ENCODE data around the gene PLEKHA8. TPM values are rescaled to one million over a fixed set of nuclear protein-coding genes. Genes with fewer than 3 reads are reported as not detected.

Gene PLEKHA8
- total and polyA plus RNA-seq, 2 of the 8 experiments (the other 6 are each of a cell fraction or from before 2014, with no cell fraction given): 10.7 to 44.0 TPM

DNA sequence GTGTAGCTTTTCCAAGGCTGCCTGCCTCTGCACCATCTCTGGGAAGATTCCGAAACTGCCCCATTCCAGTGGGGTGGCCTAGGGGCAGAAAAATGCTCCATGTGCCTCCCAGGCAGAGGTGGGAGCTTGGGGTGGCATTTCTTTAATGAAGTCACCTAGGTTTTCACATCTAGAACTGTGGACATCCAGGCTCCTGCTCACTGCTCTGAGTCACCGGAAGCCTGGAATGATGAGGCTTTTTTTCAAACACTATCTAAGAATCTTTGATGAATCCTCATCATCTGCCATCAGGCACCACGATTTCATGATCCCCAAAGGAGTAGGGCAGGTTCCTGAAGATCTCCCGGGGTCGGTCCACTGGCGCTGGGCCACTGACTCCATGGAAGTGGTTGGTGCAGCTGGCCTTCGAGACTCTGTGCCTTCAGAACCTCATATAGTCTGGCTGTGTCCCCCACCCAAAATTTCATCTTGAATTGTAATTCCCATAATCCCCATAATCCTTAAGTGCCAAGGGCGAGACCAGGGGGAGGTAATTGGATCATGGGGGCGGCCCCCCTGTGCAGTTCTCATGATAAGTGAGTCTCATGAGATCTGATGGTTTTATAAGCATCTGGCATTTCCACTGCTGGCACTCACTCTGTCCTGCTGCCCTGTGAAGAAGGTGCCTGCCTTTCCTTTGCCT lies 143.7 kb downstream of the PLEKHA8 start:
- Histone ChIP-seq H3K27ac (ENCODE audit: low read depth, low read length) (no peak overlapping the region), H2BK5ac (ENCODE audit: low read depth, low read length) (no peak overlapping the region), H4K5ac (ENCODE audit: insufficient read length, low read depth, low read length) (no peak overlapping the region), H3K9me3 (ENCODE audit: insufficient read depth in 2 of 2, low read depth in 1 of 2, low read length in 1 of 2) (no peaks in the 10 kb centered on the region), H2BK20ac (ENCODE audit: low read length) (no peak overlapping the region), H4K8ac (ENCODE audit: extremely low read depth, insufficient read depth, low read length) (no peak overlapping the region), H3K4me1 (replicated peaks in 1 of 4; ENCODE audit: control insufficient read depth in 3 of 4, insufficient read depth in 4 of 4, low read length in 3 of 4) (peaks cover 8 to 21% (median 19%) of the 10 kb centered on the region in 4 experiments), H3K79me2 (ENCODE audit: control insufficient read depth in 1 of 2, insufficient read depth in 2 of 2, low read length in 2 of 2) (no peaks in the 10 kb centered on the region), H4K20me1 (replicated peaks in 1 of 2; ENCODE audit: control insufficient read depth in 1 of 2, insufficient read depth in 2 of 2, low read length in 2 of 2) (peaks cover 0 to 2% of the 10 kb centered on the region in 2 experiments), H3K23me2 (ENCODE audit: low read depth, low read length) (no peaks in the 10 kb centered on the region; the same call in 1 of the 2 replicates), H3K56ac (replicated peaks; ENCODE audit: insufficient read length, low read depth, low read length) (no peak overlapping the region), H3K4ac (replicated peaks; ENCODE audit: insufficient read length, low read depth, low read length) (no peak overlapping the region), H3K36me3 (ENCODE audit: control insufficient read depth in 2 of 4, insufficient read depth in 4 of 4, low read length in 3 of 4) (no peaks in the 10 kb centered on the region), H2BK15ac (ENCODE audit: low read length) (no peak overlapping the region), H3K9ac (replicated peaks in 1 of 4; ENCODE audit: extremely low read depth in 1 of 4, low read depth in 3 of 4, low read length in 3 of 4) (no peak overlapping the region), H3K18ac (ENCODE audit: extremely low read depth, low read length) (0 out of 2 replicates have a peak overlapping the region, but pooled peaks have one; percentile 49), H3K4me3 (ENCODE audit: extremely low read depth in 1 of 4, insufficient read depth in 2 of 4, low read depth in 3 of 4, low read length in 4 of 4) (no peak overlapping the region), H4K91ac (replicated peaks; ENCODE audit: insufficient read length, low read length) (no peak overlapping the region), H2AK5ac (ENCODE audit: low read depth, low read length) (no peak overlapping the region), H3K14ac (ENCODE audit: insufficient read length) (no peak overlapping the region), H2AFZ (ENCODE audit: low read length) (no peak overlapping the region), H2BK12ac (ENCODE audit: low read depth, low read length) (no peak overlapping the region), H3K79me1 (ENCODE audit: low read depth, low read length) (no peaks in the 10 kb centered on the region), H3K23ac (ENCODE audit: insufficient read length) (no peak overlapping the region), H3K27me3 (replicated peaks in 1 of 4; ENCODE audit: control insufficient read depth in 3 of 4, extremely low read depth in 1 of 4, insufficient read depth in 3 of 4, low read length in 3 of 4) (peaks cover 0 to 12% (median 7%) of the 10 kb centered on the region in 4 experiments; a peak in 5 of 7 replicates), H3K4me2 (ENCODE audit: insufficient read depth in 1 of 2, low read depth in 2 of 2, low read length in 2 of 2) (no peak overlapping the region), H2BK120ac (replicated peaks; ENCODE audit: low read depth, low read length) (no peak overlapping the region)
- FAIRE-seq: no peak
- DNase-seq (ENCODE audit: low read depth in 1 of 2, low spot score in 2 of 2): no peak
- POLR2A ChIA-PET (ENCODE audit: partially characterized antibody): interaction anchor here (0.6 to 1.8 kb wide), 2 partner anchors 14 to 392 kb away, joined by 3 to 4 read pairs; no protein-coding TSS in a partner anchor
- WGBS, 2 experiments (ENCODE audit: extremely low coverage in 1 of 2, insufficient coverage in 1 of 2, insufficient read length in 1 of 2, insufficient replicate concordance in 2 of 2, low coverage in 1 of 2, low lambda C conversion rate in 2 of 2, missing lambda C conversion rate in 1 of 2): 76% methylated on average over 9 of the region's 9 CpGs; no CpG with 5 or more reads in 1 of the 2 experiments
- no peak for TF ChIP-seq NRF1 (IDR thresholded peaks at IDR 0.05; ENCODE audit: low read depth, low read length)
- TF ChIP-seq SAP30 (IDR thresholded peaks at IDR 0.05; ENCODE audit: insufficient read depth, insufficient replicate concordance, low read length): no peak
- TF ChIP-seq TCF12 (IDR thresholded peaks at IDR 0.05; ENCODE audit: low read depth, low read length): no peak
- no peak for TF ChIP-seq RXRA (IDR thresholded peaks at IDR 0.05; ENCODE audit: insufficient read depth, low read depth, low read length)
- no peak for TF ChIP-seq NANOG (IDR thresholded peaks at IDR 0.05; ENCODE audit: insufficient read depth, low read depth, low read length, poor library complexity, severe bottlenecking)
- no peak for TF ChIP-seq GTF2F1 (IDR thresholded peaks at IDR 0.05; ENCODE audit: borderline replicate concordance, low read depth, low read length)
- TF ChIP-seq, protein P1, sequence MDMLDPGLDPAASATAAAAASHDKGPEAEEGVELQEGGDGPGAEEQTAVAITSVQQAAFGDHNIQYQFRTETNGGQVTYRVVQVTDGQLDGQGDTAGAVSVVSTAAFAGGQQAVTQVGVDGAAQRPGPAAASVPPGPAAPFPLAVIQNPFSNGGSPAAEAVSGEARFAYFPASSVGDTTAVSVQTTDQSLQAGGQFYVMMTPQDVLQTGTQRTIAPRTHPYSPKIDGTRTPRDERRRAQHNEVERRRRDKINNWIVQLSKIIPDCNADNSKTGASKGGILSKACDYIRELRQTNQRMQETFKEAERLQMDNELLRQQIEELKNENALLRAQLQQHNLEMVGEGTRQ (IDR thresholded peaks at IDR 0.05; ENCODE audit: low read length): no peak
- CTCF ChIA-PET (ENCODE audit: partially characterized antibody): interaction anchor here (1.1 to 7.3 kb wide), 5 partner anchors 9 to 392 kb away, joined by 3 to 45 read pairs (median 10); no protein-coding TSS in a partner anchor
